ENCODE data around the gene ANKRD12. TPM values are rescaled to one million over a fixed set of nuclear protein-coding genes. Genes with fewer than 3 reads are reported as not detected.
A peak's percentile ranks its signal among the peaks of the same experiment; 100 is the strongest.

ANKRD12 gene
- total RNA-seq, 1 experiment from 2014 or later: 31.6 TPM

DNA sequence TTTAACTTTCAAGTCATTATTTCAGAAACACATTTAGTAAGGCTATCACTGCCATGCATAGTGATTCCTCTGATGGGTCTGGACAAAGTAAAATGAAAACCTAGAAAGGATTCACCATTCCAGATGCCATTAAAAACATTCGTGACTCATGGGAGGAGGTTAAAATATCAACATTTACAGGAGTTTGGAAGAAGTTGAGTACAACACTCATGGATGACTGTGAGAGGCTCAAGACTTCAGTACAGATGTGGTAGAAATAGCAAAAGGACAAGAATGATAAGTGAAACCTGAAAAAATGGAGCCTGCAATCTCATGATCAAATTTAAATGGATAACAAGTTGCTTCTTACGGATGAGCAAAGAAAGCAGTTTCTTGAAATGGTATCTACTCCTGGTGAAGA lies 192.2 kb downstream of the ANKRD12 start:
- H3K9me2 ChIP-seq (ENCODE audit: insufficient read depth): 0 out of 2 replicates have a peak, but pooled peaks cover 4% of the 10 kb centered on the region
- ChIA-PET POLR2A (ENCODE audit: unreplicated experiment) (no interaction called here), CTCF (no interaction called here)
- H3K36me3 ChIP-seq (ENCODE audit: low read depth): no peaks in the 10 kb centered on the region
- H3K4me1 ChIP-seq (replicated peaks; ENCODE audit: insufficient read depth): peaks cover 13% of the 10 kb centered on the region
- no peak overlapping the region for H2AFZ ChIP-seq
- H3K4me3 ChIP-seq: no peak overlapping the region
- H3K4me2 ChIP-seq: no peak overlapping the region
- TF ChIP-seq EZH2 (IDR thresholded peaks at IDR 0.05; ENCODE audit: low read depth): no peak
- TF ChIP-seq CTCF (conservative IDR thresholded peaks at IDR 0.05): no peak
- H4K20me1 ChIP-seq (ENCODE audit: insufficient read depth): no peaks in the 10 kb centered on the region
- 0 out of 2 replicates have a peak, but pooled peaks cover 6% of the 10 kb centered on the region for H3K9me3 ChIP-seq (ENCODE audit: insufficient read depth, low read depth)
- BruUV-seq (replicated peaks): no TSS peak
- no peaks in the 10 kb centered on the region for H3K79me2 ChIP-seq (ENCODE audit: low read depth)
- 0 out of 2 replicates have a peak, but pooled peaks cover 4% of the 10 kb centered on the region for H3F3A ChIP-seq (ENCODE audit: insufficient read depth, low read depth)
- intact Hi-C loops (cut with micrococcal nuclease; ENCODE audit: unreplicated experiment): no loop called here
- no peak overlapping the region for H3K27ac ChIP-seq
- DNase-seq: no peak
- no peaks in the 10 kb centered on the region for H3K27me3 ChIP-seq (ENCODE audit: insufficient read depth, low read depth)

DNA sequence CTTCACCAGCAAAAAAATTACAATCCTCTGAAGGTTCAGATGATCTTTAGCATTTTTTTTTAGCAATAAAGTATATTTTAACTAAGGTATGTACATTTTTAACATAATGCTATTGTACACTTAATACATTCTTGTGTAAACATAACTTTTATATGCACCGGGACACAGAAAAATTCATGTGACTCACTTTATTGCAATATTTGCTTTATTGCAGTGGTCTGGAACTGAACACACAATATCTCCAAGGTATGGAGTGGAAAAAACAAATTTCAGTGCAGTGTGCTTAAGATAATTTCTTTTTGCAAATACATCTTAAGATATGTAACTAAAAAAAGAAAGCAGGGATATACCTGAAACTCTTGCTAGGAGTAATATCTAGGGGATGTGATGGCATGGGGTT lies 192.9 kb downstream of the ANKRD12 start:
- no TSS peak for BruUV-seq (replicated peaks)

DNA sequence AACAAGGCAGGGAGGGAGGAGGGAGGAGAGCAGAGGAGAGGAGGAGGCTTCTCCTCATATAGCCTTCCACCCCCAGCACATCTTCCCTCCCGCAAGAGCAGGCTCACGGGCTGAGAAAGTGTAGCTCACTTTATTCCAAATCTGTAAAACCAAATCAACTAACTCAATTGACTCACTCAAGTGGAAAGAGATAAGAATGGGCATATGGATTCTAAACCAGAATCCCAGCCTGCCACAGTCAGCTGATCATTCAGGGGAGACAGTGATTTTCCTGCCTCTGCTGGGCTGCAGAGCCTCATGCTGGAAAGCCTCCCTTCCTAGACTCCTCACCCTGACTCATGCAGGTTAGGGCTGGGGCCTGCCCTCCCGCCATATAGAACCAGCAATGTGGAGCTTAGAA lies 193.8 kb downstream of the ANKRD12 start:
- Histone ChIP-seq H3K4me3 (no peak overlapping the region), H3K27ac (no peak overlapping the region)
- CTCF ChIA-PET: no interaction called here

More for the DNA sequence above, 192.9 kb downstream of the ANKRD12 start:
- intact Hi-C loops (cut with micrococcal nuclease; ENCODE audit: unreplicated experiment): no loop called here
- Histone ChIP-seq H3K4me1 (replicated peaks; ENCODE audit: insufficient read depth) (peaks cover 13% of the 10 kb centered on the region), H3K4me2 (no peak overlapping the region), H3K36me3 (ENCODE audit: low read depth) (no peaks in the 10 kb centered on the region), H3K4me3 (no peak overlapping the region), H3K79me2 (ENCODE audit: low read depth) (no peaks in the 10 kb centered on the region), H3K9me2 (ENCODE audit: insufficient read depth) (0 out of 2 replicates have a peak, but pooled peaks cover 4% of the 10 kb centered on the region), H3K27me3 (ENCODE audit: insufficient read depth, low read depth) (no peaks in the 10 kb centered on the region), H2AFZ (no peak overlapping the region), H3K27ac (no peak overlapping the region), H4K20me1 (ENCODE audit: insufficient read depth) (no peaks in the 10 kb centered on the region), H3F3A (ENCODE audit: insufficient read depth, low read depth) (0 out of 2 replicates have a peak, but pooled peaks cover 8% of the 10 kb centered on the region), H3K9me3 (ENCODE audit: insufficient read depth, low read depth) (0 out of 2 replicates have a peak, but pooled peaks cover 6% of the 10 kb centered on the region)
- POLR2A ChIA-PET (ENCODE audit: unreplicated experiment): no interaction called here
- peak in 1 of 2 experiments; percentile 56 for DNase-seq
- CTCF ChIA-PET: no interaction called here
- TF ChIP-seq CTCF (conservative IDR thresholded peaks at IDR 0.05): no peak
- TF ChIP-seq EZH2 (IDR thresholded peaks at IDR 0.05; ENCODE audit: low read depth): no peak

More for the DNA sequence above, 193.8 kb downstream of the ANKRD12 start:
- no peaks in the 10 kb centered on the region for H3K27me3 ChIP-seq (ENCODE audit: insufficient read depth, low read depth)
- peaks cover 14% of the 10 kb centered on the region for H3K4me1 ChIP-seq (replicated peaks; ENCODE audit: insufficient read depth)
- H3K9me2 ChIP-seq (ENCODE audit: insufficient read depth): 0 out of 2 replicates have a peak, but pooled peaks cover 4% of the 10 kb centered on the region
- H2AFZ ChIP-seq: no peak overlapping the region
- no peak for DNase-seq
- POLR2A ChIA-PET (ENCODE audit: unreplicated experiment): no interaction called here
- H4K20me1 ChIP-seq (ENCODE audit: insufficient read depth): no peaks in the 10 kb centered on the region
- no TSS peak for BruUV-seq (replicated peaks)
- no peak overlapping the region for H3K4me2 ChIP-seq
- no peak for TF ChIP-seq CTCF (conservative IDR thresholded peaks at IDR 0.05)
- TF ChIP-seq EZH2 (IDR thresholded peaks at IDR 0.05; ENCODE audit: low read depth): no peak
- H3K79me2 ChIP-seq (ENCODE audit: low read depth): peaks cover 4% of the 10 kb centered on the region
- 0 out of 2 replicates have a peak, but pooled peaks cover 8% of the 10 kb centered on the region for H3F3A ChIP-seq (ENCODE audit: insufficient read depth, low read depth)
- H3K36me3 ChIP-seq (ENCODE audit: low read depth): no peaks in the 10 kb centered on the region
- 0 out of 2 replicates have a peak, but pooled peaks cover 6% of the 10 kb centered on the region for H3K9me3 ChIP-seq (ENCODE audit: insufficient read depth, low read depth)
- intact Hi-C loops (cut with micrococcal nuclease; ENCODE audit: unreplicated experiment): loop anchor here (5.0 to 10.0 kb wide), 3 partner anchors 84 to 344 kb away; no protein-coding TSS in a partner anchor

Measured in PC-9 (cell line).